Measurements from ENCODE around the gene CCDC85B.

DNA sequence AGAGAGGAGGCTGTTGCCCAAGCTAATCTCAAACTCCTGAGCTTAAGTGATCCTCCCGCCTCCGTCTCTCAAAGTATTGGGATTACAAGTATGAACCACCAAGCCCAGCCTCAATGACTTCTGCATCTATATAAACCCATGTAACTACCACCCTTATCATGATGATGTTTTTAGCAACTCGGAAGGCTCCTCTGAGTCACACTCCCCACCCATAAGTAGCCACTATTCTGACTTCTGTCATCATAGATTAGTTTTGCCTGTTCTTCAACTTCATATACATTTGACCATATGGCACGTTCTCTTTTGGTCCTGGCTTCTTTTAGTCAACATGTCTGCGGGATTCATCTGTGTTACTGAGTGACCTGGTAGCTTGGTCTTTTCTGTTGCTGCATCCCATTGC lies 16.1 kb downstream of the CCDC85B start:
- TF ChIP-seq, protein P1, sequence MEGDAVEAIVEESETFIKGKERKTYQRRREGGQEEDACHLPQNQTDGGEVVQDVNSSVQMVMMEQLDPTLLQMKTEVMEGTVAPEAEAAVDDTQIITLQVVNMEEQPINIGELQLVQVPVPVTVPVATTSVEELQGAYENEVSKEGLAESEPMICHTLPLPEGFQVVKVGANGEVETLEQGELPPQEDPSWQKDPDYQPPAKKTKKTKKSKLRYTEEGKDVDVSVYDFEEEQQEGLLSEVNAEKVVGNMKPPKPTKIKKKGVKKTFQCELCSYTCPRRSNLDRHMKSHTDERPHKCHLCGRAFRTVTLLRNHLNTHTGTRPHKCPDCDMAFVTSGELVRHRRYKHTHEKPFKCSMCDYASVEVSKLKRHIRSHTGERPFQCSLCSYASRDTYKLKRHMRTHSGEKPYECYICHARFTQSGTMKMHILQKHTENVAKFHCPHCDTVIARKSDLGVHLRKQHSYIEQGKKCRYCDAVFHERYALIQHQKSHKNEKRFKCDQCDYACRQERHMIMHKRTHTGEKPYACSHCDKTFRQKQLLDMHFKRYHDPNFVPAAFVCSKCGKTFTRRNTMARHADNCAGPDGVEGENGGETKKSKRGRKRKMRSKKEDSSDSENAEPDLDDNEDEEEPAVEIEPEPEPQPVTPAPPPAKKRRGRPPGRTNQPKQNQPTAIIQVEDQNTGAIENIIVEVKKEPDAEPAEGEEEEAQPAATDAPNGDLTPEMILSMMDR (IDR thresholded peaks at IDR 0.05; ENCODE audit: poor library complexity): no peak
- no peak for TF ChIP-seq EZH2 (IDR thresholded peaks at IDR 0.05; ENCODE audit: borderline replicate concordance)
